Stimulated activated CD4-positive, alpha-beta T cell treated with anti-CD3 and anti-CD28 coated beads, Interleukin-2, amount 100 ng/mL, for 48 hours (primary cell): Measurements from ENCODE around the gene IMPG1.
"Not testable (repeated sequence)": the region's sequence is repeated elsewhere in the genome, so short reads cannot be mapped to it uniquely, and the experiment has no call there.

ENCODE experiments used
- DNase-seq, 2 donors: peaks; one replicate each; pipeline ENCODE4 v3.0.0-alpha.2; 2020

Gene IMPG1

DNA sequence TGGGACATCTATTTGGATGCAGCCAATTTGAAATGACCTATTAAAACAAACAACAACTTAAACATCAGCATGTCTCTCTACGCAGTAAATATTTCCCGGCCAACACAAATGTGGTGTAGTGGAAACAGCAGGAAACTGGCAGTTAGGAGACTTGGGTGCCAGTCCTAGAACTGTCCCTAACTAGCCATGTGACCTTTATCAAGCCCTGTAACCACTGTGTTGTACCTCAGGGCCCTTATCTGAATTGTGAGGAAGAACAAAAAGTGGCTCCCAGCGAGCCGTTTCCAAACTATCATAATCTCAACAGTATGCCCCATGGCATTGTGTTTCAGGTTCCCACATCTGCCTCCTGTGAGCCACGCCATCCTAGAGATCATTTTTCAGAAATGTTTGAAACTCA lies 124.5 kb downstream of the IMPG1 start:
- DNase-seq, result no peak

DNA sequence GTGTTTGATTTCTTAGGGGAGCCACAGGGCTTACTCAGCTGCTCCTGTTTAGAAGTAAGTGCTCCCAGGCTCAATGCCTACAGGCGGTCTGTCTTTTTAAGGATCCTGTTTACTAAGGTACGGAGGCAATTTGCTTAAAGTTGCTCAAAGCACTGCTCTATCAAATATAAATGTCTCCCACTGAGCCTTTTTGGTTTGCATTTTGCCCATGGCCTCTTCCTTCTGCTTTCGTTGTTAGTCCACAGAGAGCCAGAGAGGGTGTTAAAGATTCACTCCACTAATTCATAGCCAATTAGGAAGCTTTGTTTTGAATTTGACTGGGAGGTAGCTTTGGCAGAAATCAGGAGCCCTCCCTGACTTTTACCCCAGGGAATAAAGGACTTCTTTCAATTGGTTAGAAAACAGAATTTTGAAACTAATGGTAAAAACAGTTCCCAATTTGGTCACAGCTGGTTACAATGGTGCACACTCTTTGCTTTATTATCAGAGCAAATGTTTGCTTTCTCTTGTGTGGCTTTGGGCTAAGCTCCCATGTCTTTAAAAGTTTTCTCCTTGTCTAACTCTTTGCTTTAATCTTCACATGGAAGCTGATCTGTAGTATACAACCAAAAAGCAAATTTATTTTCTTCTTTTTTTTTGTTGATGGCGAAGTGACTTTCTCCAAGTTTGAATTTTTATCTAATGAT lies 126.2 kb downstream of the IMPG1 start:
- DNase-seq, result no peak

DNA sequence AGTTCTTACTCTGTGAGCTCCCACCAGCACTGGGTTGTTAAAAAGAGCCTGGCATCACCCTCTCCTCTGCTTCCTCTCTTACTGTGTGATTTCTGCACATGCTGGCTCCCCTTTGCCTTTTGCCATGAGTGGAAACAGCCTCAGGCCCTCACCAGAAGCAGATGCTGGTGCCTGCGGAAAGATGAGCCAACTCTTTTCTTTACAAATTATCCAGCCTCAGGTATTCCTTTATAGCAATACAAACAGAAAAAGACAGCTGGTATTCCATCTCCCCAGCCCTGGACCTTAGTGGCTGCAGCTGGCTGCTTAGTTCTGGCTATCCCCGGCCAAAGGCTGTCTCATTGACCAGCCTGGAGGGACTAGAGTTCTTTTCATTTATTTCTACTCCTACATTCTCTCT lies 129.1 kb downstream of the IMPG1 start:
- DNase-seq, result no peak

DNA sequence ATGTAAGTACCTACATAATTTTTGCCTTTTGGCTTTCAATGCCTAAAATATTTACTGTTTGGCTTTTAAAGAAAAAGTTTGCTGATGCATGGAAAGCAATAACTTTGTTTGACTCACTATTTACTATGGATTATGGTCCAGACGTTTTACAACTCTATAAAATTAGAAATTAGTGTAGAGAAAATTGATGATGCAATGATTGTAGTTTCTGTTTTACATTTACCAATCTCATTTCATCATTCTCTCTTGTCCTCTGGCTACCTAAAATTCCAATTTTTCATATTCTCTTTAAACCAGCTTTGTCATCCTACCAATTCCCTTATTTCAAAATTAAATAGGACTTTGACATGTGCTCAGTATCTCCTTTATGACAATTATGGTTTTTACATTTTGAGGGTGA lies 131.0 kb downstream of the IMPG1 start:
- no peak for DNase-seq

DNA sequence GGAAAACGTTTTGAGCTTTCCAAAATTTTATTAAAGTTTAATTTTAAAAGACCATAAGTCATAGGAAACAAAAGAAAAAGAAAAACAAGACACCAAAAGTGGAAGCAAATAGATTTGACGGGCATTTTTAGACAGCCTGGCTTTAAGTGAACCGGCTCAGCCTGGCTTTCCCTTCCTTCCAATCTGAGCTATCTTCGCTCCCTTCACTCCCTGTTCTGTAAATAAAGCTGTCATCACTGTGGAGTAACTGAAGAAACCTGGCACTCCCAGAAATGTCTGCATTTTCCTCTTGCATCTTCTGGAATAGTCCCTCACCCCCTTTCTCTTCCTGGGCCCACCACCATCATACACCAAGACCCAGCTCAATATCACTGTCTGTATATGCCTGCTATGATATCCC lies 131.9 kb downstream of the IMPG1 start:
- no peak for DNase-seq

DNA sequence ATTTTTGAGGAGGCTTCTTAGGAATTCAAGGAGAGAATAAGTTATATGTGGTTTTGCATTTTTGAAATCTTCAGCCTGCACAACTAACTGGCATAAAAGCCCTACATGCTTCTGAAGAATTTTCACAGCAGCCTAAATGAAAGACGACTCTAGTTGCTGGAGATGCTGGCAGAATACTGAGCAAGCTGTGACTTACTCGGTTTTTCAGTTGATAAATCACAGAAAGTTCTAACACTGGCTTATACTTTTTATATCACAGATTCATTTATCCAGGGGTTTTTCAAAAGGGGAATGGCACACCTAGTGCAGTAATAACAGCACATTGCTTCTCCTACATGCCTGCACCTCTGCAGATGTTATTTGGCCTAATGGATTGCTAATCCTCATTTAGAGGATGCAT lies 134.6 kb downstream of the IMPG1 start:
- DNase-seq, result no peak

- DNase-seq, result no peak
Observed at GRCh38 chr6:75936682-75937081, 135.8 kb downstream of the IMPG1 start.

GRCh38 chr6:75935473-75935793 lies 137.0 kb downstream of the IMPG1 start:
- no peak for DNase-seq

GRCh38 chr6:75934643-75935472 lies 137.6 kb downstream of the IMPG1 start:
- peak; percentile 11 to 18 for DNase-seq

DNA sequence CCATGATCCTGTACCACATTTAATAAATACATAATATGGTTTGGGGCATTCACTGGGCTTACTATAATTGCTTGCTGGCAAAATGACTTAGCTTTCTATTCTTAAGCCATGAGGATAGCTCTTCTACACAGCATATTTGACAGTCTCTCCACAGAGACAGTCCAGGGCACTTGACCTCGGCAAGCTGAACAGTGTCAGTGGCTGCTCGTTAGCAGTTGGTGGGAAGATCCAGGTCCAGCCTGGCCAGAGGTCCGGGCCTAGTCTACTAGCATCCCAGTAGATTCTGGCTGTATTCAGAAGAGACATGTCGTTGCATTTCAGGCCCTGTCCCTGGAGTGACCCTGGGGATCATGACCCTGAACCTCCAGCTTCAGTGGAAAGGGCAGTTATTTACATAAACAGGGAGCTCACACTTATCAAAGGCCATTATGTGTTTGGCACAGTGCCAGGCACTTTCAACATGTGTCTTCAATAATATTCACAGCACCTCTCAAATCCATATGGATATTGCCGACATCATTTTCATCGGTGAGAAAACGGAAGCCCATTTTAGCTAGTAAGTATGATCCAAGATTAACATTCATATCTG lies 139.0 kb downstream of the IMPG1 start:
- no peak for DNase-seq

DNA sequence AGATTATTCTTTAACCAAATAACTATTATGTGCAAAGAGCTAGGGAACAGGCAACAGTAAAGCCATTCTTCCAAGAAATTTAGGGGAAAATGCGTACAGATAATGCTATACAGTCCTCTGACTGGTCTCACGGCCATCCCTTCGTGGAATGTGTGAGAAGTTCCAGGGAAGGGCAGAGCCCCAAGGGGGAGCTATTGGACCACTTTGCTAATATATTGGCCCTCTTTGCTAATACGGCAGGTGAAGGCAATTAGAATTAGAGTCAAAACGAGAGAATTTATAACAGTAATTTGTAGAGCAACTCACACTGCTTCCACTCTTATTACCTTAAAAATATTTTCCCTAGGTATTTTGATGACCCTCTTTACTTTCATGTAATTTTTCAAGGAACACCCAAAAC lies 140.4 kb downstream of the IMPG1 start:
- DNase-seq, result no peak

DNA sequence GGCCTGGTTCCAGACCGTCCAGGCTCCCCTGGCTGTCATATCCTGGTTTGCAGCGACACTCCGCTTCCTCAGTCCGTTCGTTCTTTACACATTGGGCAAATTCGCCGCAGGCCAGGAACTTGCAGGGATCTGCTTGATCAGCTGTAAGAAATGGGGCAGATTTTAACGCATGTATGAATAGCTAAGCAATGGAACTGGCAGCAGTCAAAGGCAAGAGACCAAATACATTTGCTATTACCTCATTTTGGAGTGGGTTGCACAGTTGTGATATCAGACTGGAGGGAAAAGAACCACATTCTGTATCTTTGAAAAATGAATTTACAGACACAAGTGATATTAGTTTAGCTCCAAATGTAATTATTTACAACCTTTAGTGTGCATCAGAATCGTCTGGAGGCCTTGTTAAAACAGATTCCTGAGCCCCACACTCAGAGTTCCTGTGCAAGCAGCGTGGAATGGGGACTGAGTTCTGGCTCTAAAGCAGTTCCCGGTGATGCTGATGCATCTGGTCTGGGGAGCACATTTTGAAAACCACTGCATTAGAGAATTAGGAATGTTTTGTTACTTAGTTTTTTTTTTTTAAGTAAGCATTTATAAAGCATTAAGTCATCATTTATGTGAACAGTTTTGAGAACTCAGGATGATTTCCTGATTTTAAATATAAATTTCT lies 141.3 kb downstream of the IMPG1 start:
- DNase-seq, result no peak

DNA sequence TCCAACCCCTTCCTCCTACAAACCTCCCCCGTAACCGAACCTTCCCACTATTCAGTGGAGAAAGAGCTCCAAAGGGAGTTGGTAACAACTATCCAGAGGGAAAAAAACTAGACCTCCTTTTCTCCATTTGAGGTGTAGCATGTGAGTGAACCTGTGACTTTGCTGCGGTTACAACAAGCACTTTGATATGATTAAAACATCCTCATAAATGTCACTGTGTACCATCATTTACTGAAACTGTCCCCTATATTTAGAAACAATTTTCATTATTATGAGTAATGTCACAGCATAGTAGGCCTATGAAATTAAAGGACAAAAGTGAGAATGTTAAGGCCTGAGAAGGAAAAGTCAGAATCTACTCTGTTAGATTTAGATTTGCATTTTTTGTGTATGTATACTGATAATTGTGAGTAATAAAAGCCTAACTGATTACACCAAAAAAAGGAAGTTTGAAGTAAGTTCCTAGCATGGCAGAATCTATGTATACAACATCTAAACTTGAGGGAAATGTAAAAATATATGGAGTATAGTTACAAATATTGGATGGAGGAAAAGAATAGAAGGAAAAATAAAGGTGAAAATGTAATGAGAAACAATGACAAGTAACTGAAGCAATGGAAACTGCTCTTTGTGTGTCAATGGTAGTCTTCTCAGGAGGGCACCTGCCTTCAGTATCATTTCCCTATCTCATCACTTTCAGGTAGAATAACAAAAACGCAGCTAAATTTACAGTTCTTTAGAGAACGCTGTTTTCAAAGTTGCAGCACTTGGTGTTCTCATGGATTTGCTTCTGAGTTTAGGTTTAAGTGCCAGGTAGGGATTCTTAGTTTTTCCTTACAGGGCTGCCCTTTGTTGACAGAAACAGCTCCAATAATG lies 145.9 kb downstream of the IMPG1 start:
- no peak for DNase-seq

DNA sequence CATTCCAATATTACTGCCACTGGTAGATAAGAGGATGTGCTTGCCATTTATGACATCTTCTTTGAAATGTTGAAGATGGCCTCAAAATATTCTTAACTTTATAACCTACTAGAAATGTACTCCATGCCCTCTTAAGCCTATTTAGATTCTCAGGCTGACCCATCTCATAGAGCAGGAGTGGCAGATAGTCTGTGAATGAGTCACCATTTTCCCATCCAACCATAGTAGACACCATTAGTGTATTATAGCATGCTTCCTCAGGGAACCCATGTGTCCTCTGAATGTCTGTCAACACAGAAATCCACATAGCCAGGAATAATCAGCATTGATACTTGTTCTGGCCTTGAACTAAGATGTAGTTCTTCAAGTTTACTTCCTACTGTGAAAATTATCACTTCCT lies 150.2 kb downstream of the IMPG1 start:
- DNase-seq, result no peak

- no peak for DNase-seq
Observed at GRCh38 chr6:75913040-75913439, 159.4 kb downstream of the IMPG1 start.

- DNase-seq, result no peak
Observed at GRCh38 chr6:75907444-75907843, 165.0 kb downstream of the IMPG1 start.

- DNase-seq, result no peak
Observed at GRCh38 chr6:75906871-75907270, 165.6 kb downstream of the IMPG1 start.

DNA sequence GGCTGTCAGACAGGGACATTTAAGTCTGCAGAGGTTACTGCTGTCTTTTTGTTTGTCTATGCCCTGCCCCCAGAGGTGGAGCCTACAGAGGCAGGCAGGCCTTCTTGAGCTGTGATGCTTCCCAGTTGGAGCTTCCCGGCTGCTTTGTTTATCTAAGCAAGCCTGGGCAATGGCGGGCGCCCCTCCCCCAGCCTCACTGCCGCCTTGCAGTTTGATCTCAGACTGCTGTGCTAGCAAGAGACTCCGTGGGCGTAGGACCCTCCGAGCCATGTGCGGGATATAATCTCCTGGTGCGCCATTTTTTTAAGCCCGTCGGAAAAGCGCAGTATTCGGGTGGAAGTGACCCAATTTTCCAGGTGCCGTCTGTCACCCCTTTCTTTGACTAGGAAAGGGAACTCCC lies 167.3 kb downstream of the IMPG1 start:
- DNase-seq, result not testable (repeated sequence)

DNA sequence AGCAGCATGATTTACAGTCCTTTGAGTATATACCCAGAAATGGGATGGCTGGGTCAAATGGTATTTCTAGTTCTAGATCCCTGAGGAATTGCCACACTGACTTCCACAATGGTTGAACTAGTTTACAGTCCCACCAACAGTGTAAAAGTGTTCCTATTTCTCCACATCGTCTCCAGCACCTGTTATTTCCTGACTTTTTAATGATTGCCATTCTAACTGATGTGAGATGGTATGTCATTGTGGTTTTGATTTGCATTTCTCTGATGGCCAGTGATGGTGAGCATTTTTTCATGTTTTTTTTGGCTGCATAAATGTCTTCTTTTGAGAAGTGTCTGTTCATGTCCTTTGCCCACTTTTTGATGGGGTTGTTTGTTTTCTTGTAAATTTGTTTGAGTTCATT lies 172.2 kb downstream of the IMPG1 start:
- not testable (repeated sequence) for DNase-seq

- no peak for DNase-seq
Observed at GRCh38 chr6:75896526-75896925, 175.9 kb downstream of the IMPG1 start.

GRCh38 chr6:75893776-75894152 lies 178.7 kb downstream of the IMPG1 start:
- no peak for DNase-seq

DNA sequence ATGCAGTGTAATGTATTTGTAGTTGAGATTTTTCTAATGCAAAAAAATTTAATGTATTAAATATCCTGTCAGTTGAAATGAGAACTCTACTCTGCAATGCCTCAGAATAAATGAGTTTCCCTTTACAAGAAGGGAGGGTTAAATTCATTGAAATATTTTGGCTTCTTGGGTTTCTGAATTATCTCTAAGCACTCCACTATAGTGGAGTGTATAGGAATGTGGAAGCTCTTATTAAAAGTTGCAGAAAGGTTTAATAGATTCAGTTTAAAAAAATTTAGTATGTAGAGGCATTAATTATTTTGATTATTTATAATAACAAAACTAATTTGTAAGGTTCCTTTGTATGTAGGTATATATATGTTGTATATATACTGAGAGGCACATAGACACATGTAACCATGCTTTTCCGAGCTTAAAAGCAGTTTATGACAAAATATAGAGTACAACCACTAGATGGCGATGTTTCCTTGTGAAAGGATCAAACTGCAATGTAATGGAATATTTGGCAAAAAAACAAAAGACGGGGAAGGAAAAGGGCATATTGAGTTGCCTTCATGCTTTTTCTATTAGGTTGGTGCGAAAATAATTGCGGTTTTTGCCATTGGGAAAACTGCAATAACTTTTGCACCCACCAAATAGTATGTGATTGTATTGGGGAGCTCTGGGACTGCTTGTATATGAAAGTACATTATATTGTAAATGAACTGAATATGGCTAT lies 179.2 kb downstream of the IMPG1 start:
- no peak for DNase-seq
